Karpas-422 (cell line): ENCODE data around the gene GPR148. TPM values are rescaled to one million over a fixed set of nuclear protein-coding genes. Genes with fewer than 3 reads are reported as not detected.
"Not testable (repeated sequence)": the region's sequence is repeated elsewhere in the genome, so short reads cannot be mapped to it uniquely, and the experiment has no call there.

Source experiments
- DNase-seq: peaks from one replicate; pipeline ENCODE4 v3.0.0-alpha.2; 2015
- H2AFZ ChIP-seq: fragments of 200-600 bp; sonication (generic); 2 replicates; pipeline ENCODE4 v1.6.1; 2014; ENCODE audit warnings: antibody characterized with exemption, low read length, mixed read lengths
- H3K27ac ChIP-seq: fragments of 200-600 bp; sonication (generic); 2 replicates; pipeline ENCODE4 v1.5.1; 2014; ENCODE audit warnings: mild to moderate bottlenecking, low read length, moderate library complexity
- H3K27me3 ChIP-seq: fragments of 200-600 bp; sonication (generic); 2 replicates; pipeline ENCODE4 v1.6.1; 2014; ENCODE audit warnings: low read length, mixed read lengths
- H3K36me3 ChIP-seq: fragments of 200-600 bp; sonication (generic); 2 replicates; pipeline ENCODE4 v1.6.1; 2014; ENCODE audit warnings: low read length, mixed read lengths; ENCODE audit not compliant: insufficient read depth
- H3K4me1 ChIP-seq: fragments of 200-600 bp; sonication (generic); 2 replicates; pipeline ENCODE4 v1.6.1; 2014; ENCODE audit warnings: mild to moderate bottlenecking, low read length, mixed read lengths
- H3K4me2 ChIP-seq: fragments of 200-600 bp; sonication (generic); 2 replicates; pipeline ENCODE4 v1.6.1; 2014; ENCODE audit warnings: low read length, low read depth, mild to moderate bottlenecking; ENCODE audit not compliant: poor library complexity, severe bottlenecking
- H3K4me3 ChIP-seq: fragments of 200-600 bp; sonication (generic); 2 replicates; pipeline ENCODE4 v1.5.1; 2014; ENCODE audit warnings: mild to moderate bottlenecking, antibody characterized with exemption, low read length, mixed read lengths
- H3K79me2 ChIP-seq: fragments of 200-600 bp; sonication (generic); 2 replicates; pipeline ENCODE4 v1.6.1; 2014; ENCODE audit warnings: mild to moderate bottlenecking, low read length, mixed read lengths
- H3K9ac ChIP-seq: fragments of 200-600 bp; sonication (generic); 2 replicates; pipeline ENCODE4 v1.6.0; 2014; ENCODE audit warnings: low read length
- H3K9me2 ChIP-seq: fragments of 200-600 bp; sonication (generic), shearing (Covaris generic); replicated peaks from 2 replicates; pipeline ENCODE4 v1.6.0; 2014; ENCODE audit warnings: mild to moderate bottlenecking, low read length, moderate library complexity; ENCODE audit not compliant: insufficient read depth
- H3K9me3 ChIP-seq: fragments of 300-700, 200-600 bp; sonication (generic); 2 replicates; pipeline ENCODE4 v1.6.1; 2014; ENCODE audit warnings: low read length, mixed read lengths
- H4K20me1 ChIP-seq: fragments of 200-600 bp; sonication (generic); 2 replicates; pipeline ENCODE4 v1.6.1; 2014; ENCODE audit warnings: mild to moderate bottlenecking, antibody characterized with exemption, low read length, low read depth; ENCODE audit not compliant: insufficient read depth
- total RNA-seq: library from RNA; depleted of rRNA; stranded (reverse); fragments of >200 nt; shearing (Covaris generic); gene quantifications from 2 replicates; pipeline ENCODE4 v1.2.3, GENCODE V29; 2014; ENCODE audit warnings: low replicate concordance; rRNA removed

The GPR148 gene, protein sequence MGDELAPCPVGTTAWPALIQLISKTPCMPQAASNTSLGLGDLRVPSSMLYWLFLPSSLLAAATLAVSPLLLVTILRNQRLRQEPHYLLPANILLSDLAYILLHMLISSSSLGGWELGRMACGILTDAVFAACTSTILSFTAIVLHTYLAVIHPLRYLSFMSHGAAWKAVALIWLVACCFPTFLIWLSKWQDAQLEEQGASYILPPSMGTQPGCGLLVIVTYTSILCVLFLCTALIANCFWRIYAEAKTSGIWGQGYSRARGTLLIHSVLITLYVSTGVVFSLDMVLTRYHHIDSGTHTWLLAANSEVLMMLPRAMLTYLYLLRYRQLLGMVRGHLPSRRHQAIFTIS
- total RNA-seq = not detected in 2 replicates

DNA sequence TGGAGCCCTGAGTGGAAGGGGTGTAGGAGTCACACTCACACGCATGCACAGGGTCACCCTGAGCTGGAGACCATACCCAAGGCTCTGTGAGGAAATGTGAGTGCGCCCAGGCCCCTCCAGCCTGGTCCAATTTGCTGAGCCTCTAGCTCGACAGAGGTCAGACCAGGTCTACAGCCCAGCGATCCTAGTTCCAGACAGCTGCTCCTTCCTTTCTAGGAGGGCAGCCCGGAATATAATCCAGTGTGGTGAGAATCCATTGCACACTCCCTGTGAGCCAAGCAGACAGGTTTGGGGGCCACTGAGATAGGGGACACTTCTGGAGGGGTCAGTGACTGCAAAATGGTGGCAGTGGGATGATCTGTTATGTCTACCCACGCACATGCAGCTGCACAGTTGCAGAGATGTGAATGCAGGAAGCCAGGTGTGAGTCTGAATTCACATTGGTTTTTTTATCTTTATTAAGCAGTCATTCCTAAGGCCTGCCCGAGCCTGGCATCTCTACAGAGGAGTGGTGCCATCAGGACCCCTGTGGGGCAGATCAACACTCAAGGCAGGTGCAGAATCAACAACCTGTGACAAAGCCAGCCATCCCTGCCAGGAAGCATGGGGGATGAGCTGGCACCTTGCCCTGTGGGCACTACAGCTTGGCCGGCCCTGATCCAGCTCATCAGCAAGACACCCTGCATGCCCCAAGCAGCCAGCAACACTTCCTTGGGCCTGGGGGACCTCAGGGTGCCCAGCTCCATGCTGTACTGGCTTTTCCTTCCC is at the start of gene GPR148:
TSS of gene GPR148 (plus strand) at position 522 of the 768 bp plus-strand sequence. CDS start at position 604, 82 bp downstream.
- Histone ChIP-seq H3K9me3 (no peaks in the 10 kb centered on the region), H4K20me1 (no peaks in the 10 kb centered on the region), H3K9me2 (no peaks in the 10 kb centered on the region), H3K4me3 (no peak within 1 kb of the TSS; the same call in 1 of the 2 replicates), H3K36me3 (no peaks in the 10 kb centered on the region), H2AFZ (no peak within 1 kb of the TSS), H3K27me3 (no peaks in the 10 kb centered on the region), H3K4me2 (no peak within 1 kb of the TSS), H3K4me1 (peaks cover 3% of the 10 kb centered on the region; the same call in 1 of the 2 replicates), H3K27ac (no peak within 1 kb of the TSS), H3K79me2 (no peaks in the 10 kb centered on the region), H3K9ac (no peak within 1 kb of the TSS)
- no peak for DNase-seq

DNA sequence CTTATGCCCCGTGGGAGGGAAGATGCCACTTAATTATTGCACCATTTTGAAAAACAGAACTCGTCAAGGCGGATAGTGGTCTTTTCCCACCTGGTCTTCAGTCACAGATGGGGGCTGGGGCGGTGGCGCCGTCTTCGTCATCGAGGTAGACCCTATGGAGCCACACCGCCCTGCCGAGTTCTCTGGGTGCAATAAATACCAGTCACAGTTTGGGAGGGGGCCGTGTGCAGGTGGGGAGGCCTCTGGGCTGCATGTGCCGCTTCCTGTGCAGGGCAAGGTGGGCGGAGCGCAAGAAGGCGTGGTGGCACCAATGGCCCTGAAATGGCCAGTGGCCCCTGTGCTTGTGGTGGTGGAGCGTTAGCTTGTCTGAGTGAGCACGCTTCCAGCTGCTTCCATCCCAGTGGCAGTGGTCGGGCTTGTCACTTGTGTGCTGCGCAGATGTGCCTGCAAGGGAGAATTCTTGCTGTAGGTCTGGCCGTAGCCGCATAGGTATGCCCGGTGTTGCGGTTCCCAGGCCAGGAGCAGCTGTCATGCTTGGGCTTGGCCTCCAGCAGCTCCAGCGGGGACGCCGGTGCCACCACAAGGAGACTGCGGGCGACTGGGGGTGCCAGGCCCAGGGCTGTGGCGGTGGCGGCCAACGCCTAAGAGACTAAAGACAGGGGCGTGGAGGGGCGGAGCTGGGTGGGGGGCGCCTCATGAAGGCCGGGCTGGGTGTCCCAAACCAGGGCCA is 36.7 kb upstream of the GPR148 start:
- not testable (repeated sequence) for H3K27ac ChIP-seq, H2AFZ ChIP-seq, H3K9ac ChIP-seq, H3K9me3 ChIP-seq, H3K79me2 ChIP-seq, H3K9me2 ChIP-seq, H3K4me2 ChIP-seq, H3K4me1 ChIP-seq, H3K36me3 ChIP-seq, H3K4me3 ChIP-seq, H3K27me3 ChIP-seq, H4K20me1 ChIP-seq, DNase-seq

DNA sequence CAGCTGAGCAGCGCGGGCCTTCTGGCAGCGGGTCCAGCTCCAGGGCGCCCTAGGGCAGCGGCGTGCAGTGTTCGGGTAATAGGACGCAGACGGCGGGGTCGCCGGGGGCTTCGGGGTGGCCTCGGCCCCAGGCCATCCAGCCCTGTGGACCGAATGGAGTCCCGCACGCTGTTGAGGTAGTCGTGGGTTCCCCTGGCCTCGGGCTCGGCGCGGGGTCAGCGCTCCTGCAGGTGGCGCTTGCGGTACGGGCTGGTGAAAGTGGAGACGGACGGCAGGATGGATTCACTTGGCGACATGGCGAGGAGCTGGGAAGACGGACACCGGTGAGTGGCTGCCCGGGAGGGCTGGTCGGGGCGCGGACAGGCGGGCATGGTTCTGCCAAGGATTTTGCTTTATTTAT is 35.4 kb upstream of the GPR148 start:
- H3K4me2 ChIP-seq, DNase-seq: not testable (repeated sequence)

DNA sequence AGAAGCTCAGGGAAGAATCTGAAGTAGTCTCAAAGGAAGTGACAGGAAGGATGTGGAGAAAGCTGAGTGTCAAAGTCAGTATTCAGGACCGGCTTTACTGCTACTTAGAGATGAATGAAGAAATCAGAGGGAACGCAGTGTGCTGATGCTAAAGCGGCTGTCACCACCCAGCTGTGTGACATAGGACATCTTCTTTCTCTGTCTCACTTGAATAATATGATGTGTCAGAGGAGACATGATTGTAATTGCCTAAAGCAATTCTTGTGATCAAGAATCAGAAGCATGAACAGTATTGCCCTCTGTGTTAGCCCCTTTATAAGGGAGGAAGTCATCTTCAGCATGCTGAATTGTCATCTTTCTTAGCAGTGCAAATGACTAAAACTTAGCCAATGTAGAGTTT is 25.6 kb upstream of the GPR148 start:
- not testable (repeated sequence) for H2AFZ ChIP-seq, H3K27ac ChIP-seq, H3K27me3 ChIP-seq, H3K4me1 ChIP-seq, H3K4me3 ChIP-seq, DNase-seq, H3K36me3 ChIP-seq, H3K79me2 ChIP-seq, H3K4me2 ChIP-seq, H4K20me1 ChIP-seq, H3K9me3 ChIP-seq, H3K9me2 ChIP-seq, H3K9ac ChIP-seq

More for the DNA sequence above, 35.4 kb upstream of the GPR148 start:
- H3K4me3 ChIP-seq, H3K4me1 ChIP-seq, H2AFZ ChIP-seq, H3K9me2 ChIP-seq, H3K9me3 ChIP-seq, H3K9ac ChIP-seq, H3K36me3 ChIP-seq, H3K27ac ChIP-seq, H3K27me3 ChIP-seq, H4K20me1 ChIP-seq, H3K79me2 ChIP-seq: not testable (repeated sequence)

DNA sequence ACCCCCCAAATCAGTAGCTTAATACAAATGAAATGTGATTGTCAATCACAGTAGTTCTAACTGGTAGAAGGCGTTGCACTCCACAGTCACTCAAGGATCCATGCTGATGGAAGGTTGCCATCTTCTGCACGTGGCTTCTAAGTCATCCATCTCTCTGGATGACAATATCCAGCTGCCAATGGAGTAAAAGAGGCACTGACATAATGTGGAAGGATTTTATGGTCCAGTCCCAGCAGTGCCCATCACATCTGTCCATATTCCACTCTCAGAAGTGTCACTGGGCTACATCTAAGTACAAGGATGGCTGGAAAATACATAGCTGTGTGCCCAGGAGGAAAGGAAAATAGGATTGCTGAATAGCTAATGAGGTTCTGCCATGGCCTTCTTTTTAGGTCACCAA is 14.1 kb upstream of the GPR148 start:
- H3K9ac ChIP-seq, H3K4me2 ChIP-seq, H3K9me2 ChIP-seq: not testable (repeated sequence)

DNA sequence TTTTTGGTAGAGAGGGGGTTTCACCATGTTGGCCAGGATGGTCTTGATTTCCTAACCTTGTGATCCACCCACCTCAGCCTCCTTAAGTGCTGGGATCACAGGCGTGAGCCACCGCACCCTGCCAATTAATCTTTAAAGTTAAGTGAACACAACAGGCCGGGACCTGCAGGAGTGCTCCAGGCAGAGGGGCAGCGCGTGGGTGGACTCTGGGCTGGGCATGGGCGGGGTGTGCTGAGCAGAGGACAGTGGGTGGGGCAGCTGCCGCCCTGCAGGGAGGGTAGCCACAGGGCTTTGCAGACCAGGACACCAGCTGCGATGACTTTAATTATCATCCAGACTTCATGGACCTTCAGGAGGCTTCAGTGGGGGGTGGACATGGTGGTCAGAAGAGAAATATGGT is 8.8 kb upstream of the GPR148 start:
- no peaks in the 10 kb centered on the region for H3K4me1 ChIP-seq
- no peak overlapping the region for H3K4me3 ChIP-seq
- H3K27me3 ChIP-seq = no peaks in the 10 kb centered on the region
- H3K27ac ChIP-seq = no peak overlapping the region
- H2AFZ ChIP-seq = no peak overlapping the region
- H3K9me2 ChIP-seq = no peaks in the 10 kb centered on the region
- DNase-seq = no peak
- no peaks in the 10 kb centered on the region for H3K9me3 ChIP-seq
- H3K9ac ChIP-seq = no peak overlapping the region
- no peaks in the 10 kb centered on the region for H3K36me3 ChIP-seq
- H3K79me2 ChIP-seq = no peaks in the 10 kb centered on the region
- no peaks in the 10 kb centered on the region for H4K20me1 ChIP-seq
- H3K4me2 ChIP-seq = no peak overlapping the region

More for the DNA sequence above, 14.1 kb upstream of the GPR148 start:
- H4K20me1 ChIP-seq, H2AFZ ChIP-seq, DNase-seq, H3K9me3 ChIP-seq, H3K27ac ChIP-seq, H3K27me3 ChIP-seq, H3K4me3 ChIP-seq, H3K36me3 ChIP-seq, H3K79me2 ChIP-seq, H3K4me1 ChIP-seq: not testable (repeated sequence)

DNA sequence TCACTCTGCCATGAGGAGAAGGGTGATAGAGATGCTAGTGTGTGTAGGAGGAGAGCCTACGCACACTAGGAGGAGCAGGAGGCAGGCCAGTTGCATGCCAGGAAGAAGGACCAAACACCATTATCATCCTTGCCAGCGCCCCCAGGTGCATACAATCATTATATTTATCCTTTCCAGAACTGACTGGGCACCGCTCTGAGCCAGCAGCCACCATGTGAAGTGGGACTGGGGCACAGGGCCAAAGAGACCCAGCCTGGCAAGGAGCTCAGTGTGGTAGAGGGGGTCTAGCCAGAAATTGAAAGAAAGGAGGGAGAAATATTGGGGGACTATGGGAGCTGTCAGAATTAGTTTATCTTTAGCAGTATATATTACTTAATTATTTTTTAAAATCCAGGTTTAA is 8.3 kb upstream of the GPR148 start:
- no peak overlapping the region for H2AFZ ChIP-seq
- no peaks in the 10 kb centered on the region for H4K20me1 ChIP-seq
- H3K9me2 ChIP-seq = no peaks in the 10 kb centered on the region
- no peak overlapping the region for H3K9ac ChIP-seq
- H3K27ac ChIP-seq = no peak overlapping the region
- H3K27me3 ChIP-seq = no peaks in the 10 kb centered on the region
- no peaks in the 10 kb centered on the region for H3K4me1 ChIP-seq
- H3K79me2 ChIP-seq = no peaks in the 10 kb centered on the region
- H3K9me3 ChIP-seq = no peaks in the 10 kb centered on the region
- DNase-seq = no peak
- H3K36me3 ChIP-seq = no peaks in the 10 kb centered on the region
- no peak overlapping the region for H3K4me3 ChIP-seq
- no peak overlapping the region for H3K4me2 ChIP-seq

DNA sequence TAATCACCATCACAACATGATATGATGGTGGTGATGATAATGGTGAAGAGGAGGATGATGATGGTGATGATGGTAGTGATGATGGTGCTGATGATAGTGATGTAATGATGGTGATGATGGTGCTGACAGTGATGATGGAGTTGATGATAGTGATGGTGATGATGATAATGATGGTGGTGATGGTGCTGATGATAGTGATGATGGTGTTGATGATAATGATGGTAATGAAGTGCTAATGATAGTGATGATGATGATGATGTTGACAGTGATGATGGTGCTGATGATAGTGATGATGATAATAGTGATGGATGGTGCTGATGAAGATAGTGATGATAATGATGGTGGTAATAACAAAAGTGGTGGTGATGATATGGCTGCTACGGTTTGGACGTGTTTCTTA is 4.4 kb upstream of the GPR148 start:
- Histone ChIP-seq H2AFZ (no peak overlapping the region), H3K9me3 (no peaks in the 10 kb centered on the region), H3K4me2 (no peak overlapping the region), H3K27me3 (no peaks in the 10 kb centered on the region), H3K4me3 (no peak overlapping the region), H4K20me1 (no peaks in the 10 kb centered on the region), H3K27ac (no peak overlapping the region), H3K79me2 (no peaks in the 10 kb centered on the region), H3K36me3 (no peaks in the 10 kb centered on the region), H3K9ac (no peak overlapping the region), H3K4me1 (peaks cover 3% of the 10 kb centered on the region; the same call in 1 of the 2 replicates), H3K9me2 (no peaks in the 10 kb centered on the region)
- DNase-seq = no peak
